GM18511 (cell line): Measurements from ENCODE around the gene BTK.

Experiments
- ATAC-seq: cut with Tn5 transposase; IDR thresholded peaks from one replicate; pipeline ENCODE4 v1.9.1; 2021; ENCODE audit warnings: mild to moderate bottlenecking, moderate library complexity; ENCODE audit not compliant: unreplicated experiment

BTK gene

GRCh38 chrX:101394372-101394771 lies 8.4 kb upstream of the BTK start:
- ATAC-seq: no peak

DNA sequence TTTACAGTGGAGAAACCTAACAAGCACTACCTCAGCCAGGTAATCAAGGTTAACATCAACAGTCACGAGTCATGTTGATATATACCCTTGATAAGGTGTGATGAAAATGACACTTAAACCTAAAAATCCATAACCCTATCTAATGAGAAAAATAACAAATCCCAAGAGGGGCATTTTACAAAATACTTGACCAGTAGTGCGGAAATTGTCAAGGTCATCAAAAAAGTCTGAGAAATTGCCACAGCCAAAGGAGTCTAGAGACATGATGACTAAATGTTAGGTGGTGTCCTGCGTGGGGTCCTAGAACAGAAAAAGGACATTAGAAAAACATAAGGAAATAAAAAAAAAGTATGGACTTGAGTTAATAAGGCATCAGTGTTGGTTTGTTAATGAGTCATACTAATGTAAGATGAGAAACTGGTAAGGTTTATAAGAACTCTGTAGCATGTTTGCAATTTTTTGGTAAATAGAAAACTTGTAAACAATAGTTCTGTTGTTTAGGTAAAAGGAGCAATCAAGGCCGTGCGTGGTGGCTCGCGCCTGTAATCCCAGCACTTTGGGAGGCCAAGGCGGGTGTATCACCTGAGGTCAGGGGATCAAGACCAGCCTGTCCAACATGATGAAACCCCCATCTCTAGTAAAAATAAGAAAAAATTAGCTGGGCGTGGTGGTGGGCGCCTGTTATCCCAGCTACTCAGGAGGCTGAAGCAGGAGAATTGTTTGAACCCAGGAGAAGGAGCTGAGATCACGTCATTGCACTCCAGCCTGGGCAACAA lies 7.7 kb upstream of the BTK start:
- no peak for ATAC-seq

GRCh38 chrX:101391831-101392230 lies 5.8 kb upstream of the BTK start:
- no peak for ATAC-seq

DNA sequence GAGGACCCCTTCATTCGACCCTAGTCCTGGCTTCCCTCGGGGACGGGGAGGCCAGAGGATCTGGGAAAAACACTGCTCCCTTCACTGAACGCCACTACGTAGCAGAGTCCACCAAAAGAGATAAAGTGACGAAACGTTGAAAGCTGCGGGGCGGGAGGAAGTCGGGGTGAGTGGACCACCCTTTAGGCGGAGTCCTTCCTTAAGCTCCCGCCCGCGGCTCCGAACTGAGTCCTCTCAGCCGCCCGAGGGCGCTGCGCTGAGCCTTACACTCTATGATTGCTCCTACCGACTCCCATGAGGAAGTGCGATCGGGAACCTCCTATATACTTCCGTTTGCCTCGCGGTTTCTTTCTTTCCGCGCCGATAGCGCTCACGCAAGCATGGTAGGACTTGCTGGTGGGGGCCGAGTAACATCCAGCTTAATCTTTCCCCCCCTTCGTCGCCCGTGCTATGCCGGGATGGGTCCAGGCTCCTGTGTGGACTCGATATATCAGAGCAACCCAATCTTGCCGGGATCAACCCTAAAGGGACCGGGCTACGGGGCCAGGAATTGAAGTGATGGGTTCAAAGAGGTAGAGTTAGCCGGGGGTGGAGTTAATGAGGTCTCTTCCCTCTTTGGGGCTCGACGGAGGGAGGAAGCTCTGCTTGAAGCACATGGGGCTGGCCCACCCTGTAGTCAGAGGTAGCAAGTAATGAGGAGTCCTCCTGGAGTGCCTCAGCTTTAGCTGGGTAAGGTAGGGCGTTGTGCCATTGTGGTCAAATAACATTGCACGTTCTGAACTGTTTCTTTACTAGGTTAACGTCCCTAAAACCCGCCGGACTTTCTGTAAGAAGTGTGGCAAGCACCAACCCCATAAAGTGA lies 4.9 kb upstream of the BTK start, which contains the start of gene RPL36A:
RPL36A (plus strand) TSS at position 348 of the 862 bp plus-strand sequence; CDS start at position 381, 33 bp downstream.
- ATAC-seq: peak; percentile 81

- no peak for ATAC-seq
These were observed 2.6 kb upstream of the BTK start for GRCh38 chrX:101388604-101389003.

DNA sequence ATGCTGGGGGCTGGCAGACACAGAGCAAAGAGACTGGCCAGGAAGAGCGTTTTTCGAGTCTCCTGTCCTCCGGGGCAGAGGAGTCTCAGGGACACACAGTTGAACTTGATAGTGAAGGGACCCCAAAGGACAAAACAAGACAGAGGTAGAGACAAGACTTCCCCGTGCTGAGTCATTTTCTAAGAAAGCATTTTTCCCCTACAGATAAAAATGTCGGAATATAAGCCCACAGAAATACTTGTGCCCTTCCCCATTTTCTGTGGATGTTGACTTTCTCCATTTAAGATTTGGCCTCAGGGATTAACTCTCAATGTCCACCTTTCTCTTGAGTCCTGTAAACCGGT lies 523 bp upstream of the BTK start:
- ATAC-seq: no peak

DNA sequence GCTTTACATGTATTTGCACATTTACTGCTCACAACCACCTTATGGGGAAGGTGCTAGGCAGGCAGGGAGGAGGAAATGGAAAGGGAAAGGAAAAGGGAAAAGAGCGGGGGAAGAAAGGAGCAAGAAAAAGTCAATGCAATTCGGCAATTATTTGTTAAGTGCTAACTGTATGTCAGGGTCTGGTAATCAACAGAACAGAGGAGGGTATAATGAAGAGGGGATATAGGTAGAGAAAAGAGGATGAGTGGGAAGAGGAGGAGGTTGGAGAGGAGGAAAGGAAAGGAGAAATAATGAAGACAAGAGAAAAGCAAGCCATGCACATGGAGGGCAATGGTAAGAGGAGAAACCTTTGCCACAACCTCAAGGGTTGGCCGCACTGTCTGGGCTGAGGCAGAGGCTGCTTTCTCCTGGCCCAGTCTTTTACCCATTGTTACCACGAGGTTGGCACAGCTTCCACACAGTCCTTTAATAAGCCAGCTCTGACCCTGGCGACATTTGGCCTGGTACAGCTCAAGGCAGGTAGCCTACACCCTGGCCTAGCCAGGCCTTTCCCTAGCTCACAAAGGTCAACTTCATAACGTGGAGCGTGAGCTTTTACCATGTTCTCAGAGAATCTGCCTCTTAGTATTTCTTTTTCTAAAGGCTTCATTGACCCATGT lies 836 bp downstream of the BTK start:
- no peak for ATAC-seq

- peak; percentile 71 for ATAC-seq
These were observed 2.2 kb downstream of the BTK start for GRCh38 chrX:101383679-101384205.

GRCh38 chrX:101377547-101377946 lies 8.4 kb downstream of the BTK start:
- no peak for ATAC-seq

DNA sequence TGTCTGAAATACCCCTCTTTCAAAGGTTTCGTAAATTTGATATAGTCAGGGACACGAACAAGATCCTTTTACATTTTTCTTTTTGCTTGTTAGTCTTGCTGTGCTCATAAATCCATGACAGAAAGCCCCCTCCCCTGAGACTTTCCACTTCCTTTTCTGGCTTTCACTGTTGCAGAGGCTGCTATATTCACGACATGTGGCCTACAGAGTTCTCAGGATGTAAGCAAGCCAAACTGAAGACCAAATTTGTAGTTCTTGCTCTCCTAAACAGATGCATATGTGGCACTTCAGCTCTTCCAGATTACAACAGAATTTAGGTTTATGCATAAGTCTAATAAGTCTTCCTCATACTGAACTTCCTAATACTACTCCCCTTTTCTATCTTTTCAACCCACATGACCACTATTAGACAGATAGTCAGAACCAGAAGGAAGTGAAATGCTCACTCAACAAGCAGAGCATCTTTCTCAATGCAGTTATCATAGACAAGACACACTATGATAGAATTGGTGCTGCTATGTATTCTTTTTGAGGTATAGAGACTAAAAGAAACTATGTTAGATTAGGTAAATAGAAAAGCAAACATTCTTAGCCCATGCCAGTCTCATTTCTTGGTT lies 15.0 kb downstream of the BTK start:
- peak; percentile 86 for ATAC-seq

GRCh38 chrX:101369687-101370086 lies 16.3 kb downstream of the BTK start:
- ATAC-seq: no peak

GRCh38 chrX:101368800-101369199 lies 17.2 kb downstream of the BTK start:
- ATAC-seq: no peak

DNA sequence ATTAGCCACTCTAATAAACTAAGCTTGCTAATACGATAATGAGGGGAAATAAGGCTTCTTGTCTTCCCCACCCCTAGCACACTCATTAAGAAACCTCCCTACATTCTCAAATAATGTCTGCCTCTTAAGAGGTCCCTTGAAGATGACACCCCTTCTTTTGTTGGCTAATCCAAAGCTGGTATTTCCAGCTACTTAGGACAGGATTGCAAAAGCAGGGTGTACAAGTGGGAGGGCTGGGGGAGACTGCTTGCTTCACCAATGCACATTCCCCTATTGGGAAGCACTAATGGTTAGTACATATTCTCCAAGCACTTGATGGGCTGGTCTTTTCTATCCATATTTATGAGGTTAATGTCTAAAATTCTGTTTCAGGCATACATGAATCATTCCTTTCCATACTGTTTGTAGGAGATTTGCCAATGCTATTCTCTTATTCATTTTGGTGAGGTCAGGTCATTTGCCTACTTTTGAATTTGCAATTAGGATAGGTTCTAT lies 20.6 kb downstream of the BTK start:
- ATAC-seq: no peak

DNA sequence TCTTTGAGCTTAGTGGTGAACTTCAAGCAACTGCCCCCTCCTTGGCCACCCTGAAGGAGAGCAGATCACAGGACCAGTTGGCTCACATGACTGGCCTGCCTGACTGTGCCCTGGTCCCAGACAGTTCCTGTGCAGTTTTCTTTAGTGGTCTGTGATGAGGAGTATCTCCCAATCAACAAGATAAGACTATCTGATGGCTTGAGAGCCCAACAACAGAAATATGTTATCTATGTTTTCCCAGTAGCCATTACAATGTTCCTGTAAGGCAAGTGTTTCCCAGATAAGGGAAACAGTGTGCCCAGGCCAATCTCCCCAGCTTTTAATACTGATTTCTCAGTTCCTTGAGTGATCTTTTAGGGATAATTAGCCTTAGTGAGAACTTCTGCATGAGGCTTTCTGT lies 23.2 kb downstream of the BTK start:
- no peak for ATAC-seq

DNA sequence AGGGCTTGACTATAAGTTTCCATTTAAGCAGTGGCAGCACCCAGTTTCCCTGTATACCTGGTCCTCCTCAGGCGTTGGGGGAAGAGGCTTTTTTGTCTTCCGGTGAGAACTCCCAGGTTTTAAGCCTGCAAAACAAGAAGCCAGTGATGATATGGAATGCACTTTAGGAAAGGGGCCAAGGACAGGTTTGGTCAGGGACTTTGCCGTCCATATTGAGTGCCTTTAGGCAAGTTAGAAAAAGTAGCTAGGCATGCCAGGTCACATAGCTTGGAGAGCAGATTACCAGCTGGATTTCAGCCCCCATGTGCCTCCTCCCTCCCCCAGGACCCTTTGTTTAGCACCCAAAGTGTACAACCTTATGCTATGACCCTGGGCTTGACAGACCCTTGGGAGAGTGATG lies 23.9 kb downstream of the BTK start:
- ATAC-seq: no peak

DNA sequence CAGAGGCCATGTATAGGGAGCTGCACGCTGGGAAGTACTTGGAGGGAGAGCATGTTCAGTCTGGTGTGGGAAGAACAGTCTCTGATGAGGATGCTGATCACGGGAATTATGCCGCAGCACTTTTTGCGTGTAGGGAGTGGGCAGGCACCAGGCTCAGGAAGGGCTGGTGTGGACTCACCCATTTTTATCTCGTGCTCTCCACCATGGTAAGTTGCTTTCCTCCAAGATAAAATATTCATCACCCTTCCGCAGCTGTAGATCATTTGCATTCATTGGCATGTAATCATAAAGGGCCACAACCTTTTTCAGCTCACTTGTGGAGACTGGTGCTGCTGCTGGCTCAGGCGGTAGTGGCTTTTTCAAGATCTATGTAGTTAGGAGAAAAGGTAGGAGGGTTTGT lies 25.6 kb downstream of the BTK start:
- ATAC-seq: no peak

- no peak for ATAC-seq
These were observed 26.0 kb downstream of the BTK start for GRCh38 chrX:101359966-101360365.

DNA sequence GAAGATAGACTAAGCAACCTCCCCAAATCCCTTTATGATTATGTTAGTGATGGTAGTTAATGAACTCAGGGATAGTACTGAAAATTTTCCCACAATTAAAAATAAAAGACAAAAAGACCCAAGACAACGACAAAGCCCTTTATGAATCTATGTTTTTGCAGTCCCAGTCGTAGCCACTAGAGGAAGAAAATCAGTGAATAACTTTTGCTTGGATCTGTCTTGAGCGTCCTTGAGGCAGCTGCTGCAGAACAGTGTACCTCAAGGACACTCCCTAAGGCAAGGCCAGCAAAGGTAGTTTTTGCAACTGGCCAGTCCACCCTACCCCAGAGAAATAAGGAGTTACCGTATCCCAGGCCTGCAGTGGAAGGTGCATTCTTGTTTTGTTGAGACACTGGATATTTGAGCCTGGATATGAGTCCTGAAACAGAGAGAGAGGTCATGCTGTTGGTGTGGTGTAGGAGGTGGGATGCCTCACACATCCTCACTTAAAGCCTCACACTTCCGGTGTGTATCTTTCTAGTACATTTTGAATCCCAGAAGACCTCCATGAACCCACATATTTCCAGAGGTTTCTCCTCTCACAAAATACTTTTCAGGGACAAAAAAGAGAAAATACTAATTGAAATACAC lies 28.7 kb downstream of the BTK start:
- ATAC-seq: no peak

DNA sequence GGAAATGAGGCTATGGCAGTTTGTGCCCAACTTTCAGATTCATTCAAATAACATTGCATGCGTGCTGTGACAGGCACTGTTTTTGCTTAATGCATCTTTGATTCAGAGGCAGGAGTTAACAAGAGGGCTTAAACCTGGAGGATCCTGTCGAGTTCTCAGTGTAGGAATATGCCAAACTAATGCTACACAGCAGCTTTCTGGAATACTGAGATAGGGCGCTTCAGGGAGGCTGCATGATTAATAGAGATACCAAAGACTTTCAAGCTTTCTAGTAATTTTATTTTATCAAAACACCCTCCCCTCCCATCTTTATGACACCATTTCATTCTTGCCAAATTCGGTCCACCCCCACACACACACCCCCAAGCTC lies 36.8 kb downstream of the BTK start:
- ATAC-seq: no peak

DNA sequence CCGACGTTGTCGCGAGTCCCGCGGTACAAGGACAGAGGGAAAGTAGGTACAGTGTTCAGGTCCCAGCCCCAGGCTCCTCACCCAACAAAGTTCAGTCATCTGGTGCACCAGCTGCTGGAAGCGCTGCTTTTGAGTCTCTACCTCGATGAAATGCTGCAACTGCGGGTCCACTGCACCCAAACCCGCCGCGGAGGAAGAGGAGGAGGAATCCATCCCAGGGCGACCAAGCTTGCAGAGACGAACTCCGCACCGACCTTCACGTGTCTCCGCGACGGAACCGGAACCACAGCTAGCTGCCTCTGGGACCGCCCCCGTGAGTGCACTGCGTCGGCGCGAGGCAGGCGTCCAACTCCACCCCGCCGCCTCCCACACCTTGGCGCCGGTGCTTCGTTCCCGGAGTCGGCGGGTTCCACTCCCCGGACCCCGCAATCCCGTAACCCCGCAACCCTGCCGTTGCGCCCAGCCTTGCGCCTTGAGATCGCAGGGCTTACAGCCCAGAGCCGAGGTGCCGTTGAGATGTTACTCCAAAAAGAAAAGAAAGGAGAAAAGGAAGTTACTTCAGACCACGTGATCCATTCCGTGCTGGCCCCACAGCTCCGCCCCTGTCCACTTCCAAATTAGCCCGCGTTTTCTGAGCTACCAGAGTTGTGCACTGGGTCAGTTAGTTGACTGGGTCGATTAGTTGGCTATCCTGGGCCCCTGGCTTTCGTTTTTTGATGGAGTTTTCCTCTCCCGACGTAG lies 37.4 kb downstream of the BTK start, which contains the start of gene TIMM8A:
TIMM8A (minus strand) TSS at position 291 of the 741 bp plus-strand sequence; CDS start at position 213, 78 bp downstream.
- ATAC-seq: peak; percentile 98
